ENCODE measurements around the gene ANKRD52. TPM values are rescaled to one million over a fixed set of nuclear protein-coding genes. Genes with fewer than 3 reads are reported as not detected.
A peak's percentile ranks its signal among the peaks of the same experiment; 100 is the strongest.

The ANKRD52 gene
- total and polyA plus RNA-seq, 9 of the 15 experiments (the other 6 are each of a cell fraction or from before 2014, with no cell fraction given): 0.52 to 46.8 (median 7.9) TPM

- whole genome bisulfite sequencing (ENCODE audit: insufficient coverage, low coverage, missing lambda C conversion rate): 87% methylated on average over 7 of the region's 7 CpGs
- CTCF ChIA-PET (ENCODE audit: low intra/inter-chr PET ratio): no interaction called here
- POLR2A ChIA-PET: interaction anchor here (0.6 to 1.8 kb wide), 3 partner anchors 11 to 112 kb away, joined by 3 to 6 read pairs (median 6); partner anchors contain the start of gene COQ10A
- H3K27me3 ChIP-seq (ENCODE audit: control insufficient read depth in 2 of 2, insufficient read depth in 2 of 2, low read length in 2 of 2): no peaks in the 10 kb centered on the region
- peaks cover 61% of the 10 kb centered on the region; the same call in 2 of the 3 replicates for H3K36me3 ChIP-seq (ENCODE audit: control insufficient read depth, insufficient read depth, low read length)
- no peak overlapping the region for H3K4me2 ChIP-seq (ENCODE audit: insufficient read depth, low read length)
- H3K9me1 ChIP-seq (ENCODE audit: control insufficient read depth, insufficient read depth, low read length): no peaks in the 10 kb centered on the region
- no peak for DNase-seq (ENCODE audit: extremely low read depth in 1 of 4, low spot score in 3 of 4)
- peaks cover 12 to 20% of the 10 kb centered on the region in 2 experiments; a peak in 4 of 5 replicates for H3K4me1 ChIP-seq (replicated peaks in 1 of 2; ENCODE audit: control insufficient read depth in 2 of 2, insufficient read depth in 2 of 2, low read length in 2 of 2)
- intact Hi-C loops (cut with micrococcal nuclease): no loop called here
- no TSS peak for BruUV-seq (replicated peaks)
- H3K4me3 ChIP-seq: no peak overlapping the region
- H4K20me1 ChIP-seq (replicated peaks; ENCODE audit: control insufficient read depth, insufficient read depth, low read length): peaks cover 6% of the 10 kb centered on the region
- in situ Hi-C loops (cut with MboI): loop anchor here (5.0 kb wide), 1 partner anchor 63 kb away; no protein-coding TSS in a partner anchor
- peak overlapping the region in 1 of 2 experiments; percentile 54; a peak in 1 of 4 replicates for H3K9ac ChIP-seq (ENCODE audit: insufficient read depth in 1 of 2, low read depth in 2 of 2, low read length in 2 of 2)
- no peak for FAIRE-seq
- no peak for ATAC-seq
- TF ChIP-seq IRF2 (CRISPR knock-in tag; IDR thresholded peaks at IDR 0.05): no peak
- no peak for TF ChIP-seq ZBED1 (IDR thresholded peaks at IDR 0.05)
- no peak for TF ChIP-seq XRCC3 (IDR thresholded peaks at IDR 0.05)
- TF ChIP-seq MTA2 (IDR thresholded peaks at IDR 0.05; ENCODE audit: low read depth): no peak
- TF ChIP-seq, protein P1, sequence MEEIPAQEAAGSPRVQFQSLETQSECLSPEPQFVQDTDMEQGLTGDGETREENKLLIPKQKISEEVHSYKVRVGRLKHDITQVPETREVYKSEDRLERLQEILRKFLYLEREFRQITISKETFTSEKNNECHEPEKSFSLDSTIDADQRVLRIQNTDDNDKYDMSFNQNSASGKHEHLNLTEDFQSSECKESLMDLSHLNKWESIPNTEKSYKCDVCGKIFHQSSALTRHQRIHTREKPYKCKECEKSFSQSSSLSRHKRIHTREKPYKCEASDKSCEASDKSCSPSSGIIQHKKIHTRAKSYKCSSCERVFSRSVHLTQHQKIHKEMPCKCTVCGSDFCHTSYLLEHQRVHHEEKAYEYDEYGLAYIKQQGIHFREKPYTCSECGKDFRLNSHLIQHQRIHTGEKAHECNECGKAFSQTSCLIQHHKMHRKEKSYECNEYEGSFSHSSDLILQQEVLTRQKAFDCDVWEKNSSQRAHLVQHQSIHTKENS (CRISPR knock-in tag; IDR thresholded peaks at IDR 0.05): no peak
- no peak for TF ChIP-seq TAL1 (IDR thresholded peaks at IDR 0.05)
- TF ChIP-seq NR2F6 (CRISPR knock-in tag; IDR thresholded peaks at IDR 0.05): no peak
- TF ChIP-seq ARID4B (CRISPR knock-in tag; IDR thresholded peaks at IDR 0.05): no peak
- TF ChIP-seq CREM (IDR thresholded peaks at IDR 0.05; ENCODE audit: low read depth): no peak
- no peak for TF ChIP-seq HMG20B (CRISPR knock-in tag; IDR thresholded peaks at IDR 0.05)
- TF ChIP-seq ZNF384 (IDR thresholded peaks at IDR 0.05; ENCODE audit: low read depth, low read length): no peak
- no peak for TF ChIP-seq RHOXF2B (CRISPR knock-in tag; conservative IDR thresholded peaks at IDR 0.05)
- TF ChIP-seq HDAC8 (tag; IDR thresholded peaks at IDR 0.05): no peak
- no peak for TF ChIP-seq ETS2 (tag; IDR thresholded peaks at IDR 0.05; ENCODE audit: borderline replicate concordance, poor library complexity, severe bottlenecking)
- no peak for TF ChIP-seq ZBTB2 (IDR thresholded peaks at IDR 0.05)
- no peak for TF ChIP-seq CSDE1 (IDR thresholded peaks at IDR 0.05)
- no peak for TF ChIP-seq ZNF165 (CRISPR knock-in tag; IDR thresholded peaks at IDR 0.05; ENCODE audit: borderline replicate concordance)
- TF ChIP-seq RBM34 (IDR thresholded peaks at IDR 0.05; ENCODE audit: borderline replicate concordance, insufficient read depth, low read length): no peak
- no peak for TF ChIP-seq U2AF1 (optimal IDR thresholded peaks at IDR 0.05; ENCODE audit: low read depth, low read length)
- peaks cover 24% of the 10 kb centered on the region for H3K79me2 ChIP-seq (ENCODE audit: control insufficient read depth, insufficient read depth, low read length)
- no peaks in the 10 kb centered on the region for H3K9me3 ChIP-seq (replicated peaks; ENCODE audit: control insufficient read depth, insufficient read depth, low read depth, low read length)
- no peak overlapping the region for H2AFZ ChIP-seq (ENCODE audit: low read depth, low read length)
- no peak overlapping the region for H3K27ac ChIP-seq (ENCODE audit: extremely low read depth, low read depth, low read length)
Observed at GRCh38 chr12:56255671-56256070, 2.5 kb downstream of the ANKRD52 start.

Measured in K562 (cell line).